Suprapubic skin (tissue), 4 donors: Measurements from ENCODE around the gene PDE4D.

Source experiments
- CTCF ChIP-seq, 2 donors: fragments of 200-600 bp in 1 of 2; fragments of 450-650 bp in 1 of 2; sonication (generic) in 1 of 2; IDR thresholded peaks; one replicate each; pipeline ENCODE4 v1.5.1; 2016 to 2019; ENCODE audit warnings: antibody characterized with exemption in 2 of 2, mild to moderate bottlenecking in 1 of 2, moderate library complexity in 1 of 2
- POLR2A ChIP-seq, 2 donors: fragments of 450-650 bp; IDR thresholded peaks; one replicate each; pipeline ENCODE4 v1.6.1; 2017; ENCODE audit warnings: antibody characterized with exemption in 2 of 2, mild to moderate bottlenecking in 2 of 2, moderate library complexity in 2 of 2
- POLR2AphosphoS5 ChIP-seq, 3 donors: sonication (generic); formaldehyde crosslinking; IDR thresholded peaks; one replicate each; pipeline ENCODE4 v1.6.1; 2017; ENCODE audit warnings: antibody characterized with exemption in 3 of 3

GRCh38 chr5:59184769-59185168 is 708.8 kb downstream of the PDE4D start:
- TF ChIP-seq POLR2A (IDR thresholded peaks at IDR 0.05) (no peak), CTCF (IDR thresholded peaks at IDR 0.05) (no peak), POLR2AphosphoS5 (IDR thresholded peaks at IDR 0.05) (no peak)
